GM12878 (cell line): ENCODE measurements around the gene CCDC70. TPM values are rescaled to one million over a fixed set of nuclear protein-coding genes. Genes with fewer than 3 reads are reported as not detected.

Experiments used
- ATAC-seq: fragments of 200-7000 bp; cut with Tn5 transposase; 3 replicates; pipeline ENCODE4 v1.9.1; 2020; ENCODE audit warnings: mild to moderate bottlenecking, moderate library complexity
- BruUV-seq: library from RNA; stranded (reverse); fragments of 400-500 nt; replicated peaks from 2 replicates; lab custom pipeline; 2021; lab: Mats Ljungman, UMichigan
- CTCF ChIA-PET: fragments of 300-600 bp; sonication (Branson Sonifier 250); formaldehyde crosslinking; extraction: SDS; loops from one replicate; lab custom pipeline; 2021; ENCODE audit warnings: inconsistent platforms; lab: Yijun Ruan, JAX
- POLR2A ChIA-PET: fragments of 350-600 bp; formaldehyde crosslinking; extraction: SDS; loops from one replicate; lab custom pipeline; 2021; ENCODE audit warnings: inconsistent platforms; lab: Charles Lee
- RAD21 ChIA-PET: fragments of 300-600 bp; sonication (Branson Sonifier 250); formaldehyde crosslinking; loops from one replicate; lab custom pipeline; 2023; ENCODE audit warnings: antibody characterized with exemption; ENCODE audit not compliant: unreplicated experiment; lab: Charles Lee
- SMC1A ChIA-PET: fragments of 300-600 bp; sonication (Branson Sonifier 250); formaldehyde crosslinking; loops from one replicate; lab custom pipeline; 2023; ENCODE audit not compliant: unreplicated experiment, uncharacterized antibody; lab: Charles Lee
- DNase-seq: peaks from one replicate; pipeline ENCODE4 v3.0.0-alpha.2; 2011; ENCODE audit warnings: low read depth, low spot score
- FAIRE-seq: peaks from 3 replicates; lab custom pipeline; 2011; peaks lifted over from hg19 to GRCh38; lab: Jason Lieb, UNC
- H2AFZ ChIP-seq: 2 replicates; pipeline ENCODE4 v1.6.0; 2011; ENCODE audit warnings: low read depth, low read length, control low read depth; ENCODE audit not compliant: control insufficient read depth
- H3K27ac ChIP-seq: 2 replicates; pipeline ENCODE4 v1.5.1; 2011; ENCODE audit warnings: control low read depth; ENCODE audit not compliant: control insufficient read depth, insufficient read depth
- H3K27me3 ChIP-seq, 2 experiments: replicated peaks in 1 of 2; 2 replicates each; pipeline versions ENCODE4 v1.6.0 to v1.6.1; 2011; ENCODE audit warnings: low read length in 1 of 2; ENCODE audit not compliant: control insufficient read depth in 2 of 2, insufficient read depth in 2 of 2
- H3K36me3 ChIP-seq, 2 experiments: 2 replicates each; pipeline ENCODE4 v1.5.1; 2011; ENCODE audit warnings: low read length in 1 of 2; ENCODE audit not compliant: control insufficient read depth in 2 of 2, insufficient read depth in 2 of 2
- H3K4me1 ChIP-seq: 2 replicates; pipeline ENCODE4 v1.6.1; 2011; ENCODE audit warnings: mild to moderate bottlenecking, low read length, moderate library complexity, mixed read lengths; ENCODE audit not compliant: control insufficient read depth, insufficient read depth
- H3K4me2 ChIP-seq: 2 replicates; pipeline ENCODE4 v1.6.0; 2011; ENCODE audit warnings: control low read depth; ENCODE audit not compliant: control insufficient read depth, insufficient read depth
- H3K4me3 ChIP-seq: fragments of 200-600 bp; sonication (generic); 2 replicates; pipeline ENCODE4 v1.5.1; 2016
- H3K79me2 ChIP-seq: 2 replicates; pipeline ENCODE4 v1.6.0; 2011; ENCODE audit warnings: low read length; ENCODE audit not compliant: control insufficient read depth, insufficient read depth
- H3K9ac ChIP-seq: 2 replicates; pipeline ENCODE4 v1.8.0; 2011; ENCODE audit warnings: low read length, control low read depth, mixed read lengths; ENCODE audit not compliant: control insufficient read depth, insufficient read depth
- H3K9me3 ChIP-seq: replicated peaks from 3 replicates; pipeline ENCODE4 v1.5.1; 2011; ENCODE audit warnings: mild to moderate bottlenecking, low read length; ENCODE audit not compliant: control insufficient read depth, insufficient read depth
- H4K20me1 ChIP-seq: 2 replicates; pipeline ENCODE4 v1.6.0; 2011; ENCODE audit not compliant: control insufficient read depth, insufficient read depth
- EP300 ChIP-seq, 2 experiments: fragments of 150-350 bp in 1 of 2; IDR thresholded peaks; 2 replicates each; pipeline ENCODE4 v1.6.1; 2011 to 2012; ENCODE audit warnings: low read depth in 2 of 2, low read length in 2 of 2, borderline replicate concordance in 1 of 2, improper control_type of control experiment in 1 of 2, inconsistent platforms in 1 of 2; ENCODE audit not compliant: control insufficient read depth in 1 of 2
- ETV6 ChIP-seq, 2 experiments: fragments of 450-650 bp in 1 of 2; IDR thresholded peaks in 1 of 2; conservative IDR thresholded peaks in 1 of 2; 2 replicates each; pipeline ENCODE4 v1.6.1; 2014; ENCODE audit warnings: antibody characterized with exemption in 1 of 2, borderline replicate concordance in 1 of 2, low read depth in 1 of 2, mild to moderate bottlenecking in 1 of 2, moderate library complexity in 1 of 2
- KAT2A ChIP-seq: conservative IDR thresholded peaks from 2 replicates; pipeline ENCODE4 v1.6.1; 2011; ENCODE audit warnings: low read depth, low read length; ENCODE audit not compliant: control insufficient read depth
- ZNF274 ChIP-seq: IDR thresholded peaks from one replicate; pipeline ENCODE4 v1.8.0; 2011; ENCODE audit not compliant: insufficient read length, insufficient read depth
- WGBS: methylation state at CpG from one replicate; pipeline ENCODE4 v1.1.6; 2016; ENCODE audit warnings: low lambda C conversion rate; ENCODE audit not compliant: insufficient replicate concordance, insufficient coverage; ENCODE audit errors: missing lambda C conversion rate; 5-methylcytosine and 5-hydroxymethylcytosine counted together
- in situ Hi-C: fragments of 300-500 bp; cut with MboI; formaldehyde crosslinking; loops from 9 replicates; pipeline ENCODE4 v1.14.3; 2018; ENCODE audit warnings: mixed read lengths
- intact Hi-C: fragments of 100-400 bp; cut with micrococcal nuclease; formaldehyde crosslinking; loops from one replicate; pipeline ENCODE4 v1.14.2; 2022; ENCODE audit not compliant: unreplicated experiment
- polyA plus RNA-seq, 11 experiments: library from polyadenylated mRNA; depleted of rRNA in 4 of 11; unstranded in 6 of 11; stranded (reverse) in 5 of 11; fragments of >200 nt; fragmentation: Nextera tagmentation in 4 of 11; fragmentation: Illumina TruSeq in 1 of 11; extraction: Ambion mirVana in 4 of 11; extraction: Trizol in 1 of 11; gene quantifications; 1 replicate in 1 of 11; 2 replicates in 10 of 11; pipeline versions ENCODE4 v1.2.1 to v1.2.3, GENCODE V29; 2011 to 2016; ENCODE audit warnings: inconsistent platforms in 2 of 11, missing spikeins in 2 of 11, low read depth in 1 of 11
- total RNA-seq, 4 experiments: library from RNA; depleted of rRNA in 3 of 4; stranded (reverse); fragments of >200 nt in 3 of 4; fragmentation: Illumina TruSeq in 1 of 4; extraction: Trizol in 1 of 4; gene quantifications; 2 replicates each; pipeline versions ENCODE4 v1.2.1 to v1.2.3, GENCODE V29; 2013 to 2021
- TF ChIP-seq, protein P1 (sequence below): fragments of 450-650 bp; conservative IDR thresholded peaks from 2 replicates; pipeline ENCODE4 v1.6.1; 2017; ENCODE audit warnings: mild to moderate bottlenecking, moderate library complexity
- TF ChIP-seq, protein P2 (sequence below): fragments of 150-350 bp; IDR thresholded peaks from 2 replicates; pipeline ENCODE4 v1.6.1; 2016; ENCODE audit warnings: low read depth, low read length
- TF ChIP-seq, protein P3 (sequence below): fragments of 450-650 bp; IDR thresholded peaks from 2 replicates; pipeline ENCODE4 v1.6.1; 2014; ENCODE audit warnings: mild to moderate bottlenecking
- TF ChIP-seq, protein P4 (sequence below): IDR thresholded peaks from 2 replicates; pipeline ENCODE4 v1.6.1; 2011; ENCODE audit warnings: borderline replicate concordance, low read depth, mild to moderate bottlenecking, moderate library complexity, low read length; ENCODE audit not compliant: insufficient read depth, poor library complexity, severe bottlenecking
- TF ChIP-seq, protein P5 (sequence below): fragments of 450-650 bp; IDR thresholded peaks from 2 replicates; pipeline ENCODE4 v1.6.1; 2018; ENCODE audit warnings: mild to moderate bottlenecking, low read depth, moderate library complexity; ENCODE audit not compliant: partially characterized antibody
- TF ChIP-seq, protein P6 (sequence below): IDR thresholded peaks from 2 replicates; pipeline ENCODE4 v1.6.1; 2012; ENCODE audit warnings: low read depth, low read length, improper control_type of control experiment

Gene CCDC70
- total and polyA plus RNA-seq, 10 of the 15 experiments (the other 5 are each of a cell fraction or from before 2014, with no cell fraction given): not detected

DNA sequence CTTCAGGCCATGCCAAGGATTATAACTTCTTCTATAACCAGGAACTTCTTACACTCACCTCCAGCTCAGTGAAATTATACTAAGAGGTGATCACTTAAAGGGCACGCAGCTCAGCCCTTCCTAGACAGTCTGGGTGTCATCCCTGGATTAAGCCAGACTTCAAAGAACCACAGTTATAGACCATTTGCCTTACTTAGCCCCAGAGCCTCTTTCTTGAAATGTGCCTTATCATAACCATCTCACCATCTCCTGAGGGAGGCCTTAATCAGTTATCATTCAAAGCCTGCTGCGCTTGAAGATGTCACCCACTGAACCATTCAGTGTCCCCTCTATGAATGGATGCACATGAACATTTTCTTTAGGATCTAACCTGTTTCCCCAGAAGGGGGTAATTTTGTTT lies 47.7 kb upstream of the CCDC70 start:
- ChIA-PET CTCF (interaction anchor here (0.5 to 5.0 kb wide), 26 partner anchors 9 to 689 kb away, joined by 3 to 180 read pairs (median 8); partner anchors contain the start of genes ALG11, CCDC70 and NEK5), SMC1A (interaction anchor here (0.5 to 5.0 kb wide), 24 partner anchors 8 to 636 kb away, joined by 3 to 85 read pairs (median 10); partner anchors contain the start of gene NEK5), RAD21 (interaction anchor here (0.6 to 6.5 kb wide), 13 partner anchors 7 to 318 kb away, joined by 3 to 75 read pairs (median 4); no protein-coding TSS in a partner anchor), POLR2A (interaction anchor here (1.0 kb wide), 1 partner anchor 262 kb away, joined by 3 read pairs; no protein-coding TSS in a partner anchor)
- Histone ChIP-seq H3K36me3 (no peaks in the 10 kb centered on the region), H3K4me3 (no peak overlapping the region), H3K79me2 (no peaks in the 10 kb centered on the region), H3K9me3 (no peaks in the 10 kb centered on the region), H2AFZ (no peak overlapping the region), H3K9ac (no peak overlapping the region), H3K4me1 (peaks cover 24% of the 10 kb centered on the region), H3K27ac (no peak overlapping the region), H3K4me2 (no peak overlapping the region), H4K20me1 (no peaks in the 10 kb centered on the region), H3K27me3 (no peaks in the 10 kb centered on the region)
- no TSS peak for BruUV-seq
- DNase-seq: no peak
- WGBS: 100% methylated on average over 2 of the region's 2 CpGs
- in situ Hi-C loops: no loop called here
- ATAC-seq: no peak
- no peak for FAIRE-seq
- intact Hi-C loops: loop anchor here (10.0 kb wide), 1 partner anchor 641 kb away; the partner anchor contains the start of genes CKAP2 and VPS36
- TF ChIP-seq, protein P1, sequence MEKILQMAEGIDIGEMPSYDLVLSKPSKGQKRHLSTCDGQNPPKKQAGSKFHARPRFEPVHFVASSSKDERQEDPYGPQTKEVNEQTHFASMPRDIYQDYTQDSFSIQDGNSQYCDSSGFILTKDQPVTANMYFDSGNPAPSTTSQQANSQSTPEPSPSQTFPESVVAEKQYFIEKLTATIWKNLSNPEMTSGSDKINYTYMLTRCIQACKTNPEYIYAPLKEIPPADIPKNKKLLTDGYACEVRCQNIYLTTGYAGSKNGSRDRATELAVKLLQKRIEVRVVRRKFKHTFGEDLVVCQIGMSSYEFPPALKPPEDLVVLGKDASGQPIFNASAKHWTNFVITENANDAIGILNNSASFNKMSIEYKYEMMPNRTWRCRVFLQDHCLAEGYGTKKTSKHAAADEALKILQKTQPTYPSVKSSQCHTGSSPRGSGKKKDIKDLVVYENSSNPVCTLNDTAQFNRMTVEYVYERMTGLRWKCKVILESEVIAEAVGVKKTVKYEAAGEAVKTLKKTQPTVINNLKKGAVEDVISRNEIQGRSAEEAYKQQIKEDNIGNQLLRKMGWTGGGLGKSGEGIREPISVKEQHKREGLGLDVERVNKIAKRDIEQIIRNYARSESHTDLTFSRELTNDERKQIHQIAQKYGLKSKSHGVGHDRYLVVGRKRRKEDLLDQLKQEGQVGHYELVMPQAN: no peak
- no peak for TF ChIP-seq EP300 (IDR thresholded peaks at IDR 0.05; ENCODE audit: borderline replicate concordance in 1 of 2, control insufficient read depth in 1 of 2, low read depth in 2 of 2, low read length in 2 of 2)
- TF ChIP-seq, protein P2, sequence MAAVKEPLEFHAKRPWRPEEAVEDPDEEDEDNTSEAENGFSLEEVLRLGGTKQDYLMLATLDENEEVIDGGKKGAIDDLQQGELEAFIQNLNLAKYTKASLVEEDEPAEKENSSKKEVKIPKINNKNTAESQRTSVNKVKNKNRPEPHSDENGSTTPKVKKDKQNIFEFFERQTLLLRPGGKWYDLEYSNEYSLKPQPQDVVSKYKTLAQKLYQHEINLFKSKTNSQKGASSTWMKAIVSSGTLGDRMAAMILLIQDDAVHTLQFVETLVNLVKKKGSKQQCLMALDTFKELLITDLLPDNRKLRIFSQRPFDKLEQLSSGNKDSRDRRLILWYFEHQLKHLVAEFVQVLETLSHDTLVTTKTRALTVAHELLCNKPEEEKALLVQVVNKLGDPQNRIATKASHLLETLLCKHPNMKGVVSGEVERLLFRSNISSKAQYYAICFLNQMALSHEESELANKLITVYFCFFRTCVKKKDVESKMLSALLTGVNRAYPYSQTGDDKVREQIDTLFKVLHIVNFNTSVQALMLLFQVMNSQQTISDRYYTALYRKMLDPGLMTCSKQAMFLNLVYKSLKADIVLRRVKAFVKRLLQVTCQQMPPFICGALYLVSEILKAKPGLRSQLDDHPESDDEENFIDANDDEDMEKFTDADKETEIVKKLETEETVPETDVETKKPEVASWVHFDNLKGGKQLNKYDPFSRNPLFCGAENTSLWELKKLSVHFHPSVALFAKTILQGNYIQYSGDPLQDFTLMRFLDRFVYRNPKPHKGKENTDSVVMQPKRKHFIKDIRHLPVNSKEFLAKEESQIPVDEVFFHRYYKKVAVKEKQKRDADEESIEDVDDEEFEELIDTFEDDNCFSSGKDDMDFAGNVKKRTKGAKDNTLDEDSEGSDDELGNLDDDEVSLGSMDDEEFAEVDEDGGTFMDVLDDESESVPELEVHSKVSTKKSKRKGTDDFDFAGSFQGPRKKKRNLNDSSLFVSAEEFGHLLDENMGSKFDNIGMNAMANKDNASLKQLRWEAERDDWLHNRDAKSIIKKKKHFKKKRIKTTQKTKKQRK: no peak
- TF ChIP-seq, protein P3, sequence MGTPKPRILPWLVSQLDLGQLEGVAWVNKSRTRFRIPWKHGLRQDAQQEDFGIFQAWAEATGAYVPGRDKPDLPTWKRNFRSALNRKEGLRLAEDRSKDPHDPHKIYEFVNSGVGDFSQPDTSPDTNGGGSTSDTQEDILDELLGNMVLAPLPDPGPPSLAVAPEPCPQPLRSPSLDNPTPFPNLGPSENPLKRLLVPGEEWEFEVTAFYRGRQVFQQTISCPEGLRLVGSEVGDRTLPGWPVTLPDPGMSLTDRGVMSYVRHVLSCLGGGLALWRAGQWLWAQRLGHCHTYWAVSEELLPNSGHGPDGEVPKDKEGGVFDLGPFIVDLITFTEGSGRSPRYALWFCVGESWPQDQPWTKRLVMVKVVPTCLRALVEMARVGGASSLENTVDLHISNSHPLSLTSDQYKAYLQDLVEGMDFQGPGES: no peak
- no peak for TF ChIP-seq ZNF274
- TF ChIP-seq, protein P4, sequence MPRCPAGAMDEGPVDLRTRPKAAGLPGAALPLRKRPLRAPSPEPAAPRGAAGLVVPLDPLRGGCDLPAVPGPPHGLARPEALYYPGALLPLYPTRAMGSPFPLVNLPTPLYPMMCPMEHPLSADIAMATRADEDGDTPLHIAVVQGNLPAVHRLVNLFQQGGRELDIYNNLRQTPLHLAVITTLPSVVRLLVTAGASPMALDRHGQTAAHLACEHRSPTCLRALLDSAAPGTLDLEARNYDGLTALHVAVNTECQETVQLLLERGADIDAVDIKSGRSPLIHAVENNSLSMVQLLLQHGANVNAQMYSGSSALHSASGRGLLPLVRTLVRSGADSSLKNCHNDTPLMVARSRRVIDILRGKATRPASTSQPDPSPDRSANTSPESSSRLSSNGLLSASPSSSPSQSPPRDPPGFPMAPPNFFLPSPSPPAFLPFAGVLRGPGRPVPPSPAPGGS: no peak
- TF ChIP-seq, protein P5, sequence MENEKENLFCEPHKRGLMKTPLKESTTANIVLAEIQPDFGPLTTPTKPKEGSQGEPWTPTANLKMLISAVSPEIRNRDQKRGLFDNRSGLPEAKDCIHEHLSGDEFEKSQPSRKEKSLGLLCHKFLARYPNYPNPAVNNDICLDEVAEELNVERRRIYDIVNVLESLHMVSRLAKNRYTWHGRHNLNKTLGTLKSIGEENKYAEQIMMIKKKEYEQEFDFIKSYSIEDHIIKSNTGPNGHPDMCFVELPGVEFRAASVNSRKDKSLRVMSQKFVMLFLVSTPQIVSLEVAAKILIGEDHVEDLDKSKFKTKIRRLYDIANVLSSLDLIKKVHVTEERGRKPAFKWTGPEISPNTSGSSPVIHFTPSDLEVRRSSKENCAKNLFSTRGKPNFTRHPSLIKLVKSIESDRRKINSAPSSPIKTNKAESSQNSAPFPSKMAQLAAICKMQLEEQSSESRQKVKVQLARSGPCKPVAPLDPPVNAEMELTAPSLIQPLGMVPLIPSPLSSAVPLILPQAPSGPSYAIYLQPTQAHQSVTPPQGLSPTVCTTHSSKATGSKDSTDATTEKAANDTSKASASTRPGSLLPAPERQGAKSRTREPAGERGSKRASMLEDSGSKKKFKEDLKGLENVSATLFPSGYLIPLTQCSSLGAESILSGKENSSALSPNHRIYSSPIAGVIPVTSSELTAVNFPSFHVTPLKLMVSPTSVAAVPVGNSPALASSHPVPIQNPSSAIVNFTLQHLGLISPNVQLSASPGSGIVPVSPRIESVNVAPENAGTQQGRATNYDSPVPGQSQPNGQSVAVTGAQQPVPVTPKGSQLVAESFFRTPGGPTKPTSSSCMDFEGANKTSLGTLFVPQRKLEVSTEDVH: no peak
- TF ChIP-seq ETV6 (conservative IDR thresholded peaks at IDR 0.05 in 1 of 2, IDR thresholded peaks at IDR 0.05 in 1 of 2; ENCODE audit: borderline replicate concordance in 1 of 2, low read depth in 1 of 2): no peak
- TF ChIP-seq, protein P6, sequence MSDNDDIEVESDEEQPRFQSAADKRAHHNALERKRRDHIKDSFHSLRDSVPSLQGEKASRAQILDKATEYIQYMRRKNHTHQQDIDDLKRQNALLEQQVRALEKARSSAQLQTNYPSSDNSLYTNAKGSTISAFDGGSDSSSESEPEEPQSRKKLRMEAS: no peak
- TF ChIP-seq KAT2A: no peak
